Panc1 (cell line): ENCODE data around the gene EIPR1. TPM values are rescaled to one million over a fixed set of nuclear protein-coding genes. Genes with fewer than 3 reads are reported as not detected.

Source experiments
- ATAC-seq: fragments of 200-7000 bp; cut with Tn5 transposase; 2 replicates; pipeline ENCODE4 v1.9.1; 2020; ENCODE audit warnings: mild to moderate bottlenecking, moderate library complexity
- BruUV-seq: library from RNA; stranded (reverse); fragments of 400-500 nt; replicated peaks from 2 replicates; lab custom pipeline; 2021; lab: Mats Ljungman, UMichigan
- CTCF ChIA-PET: fragments of 300-600 bp; sonication (Branson Sonifier 250); formaldehyde crosslinking; loops from one replicate; lab custom pipeline; 2022; ENCODE audit warnings: antibody characterized with exemption; lab: Charles Lee
- POLR2A ChIA-PET: fragments of 300-600 bp; sonication (Branson Sonifier 250); formaldehyde crosslinking; loops from one replicate; lab custom pipeline; 2022; ENCODE audit warnings: antibody characterized with exemption; lab: Charles Lee
- DNase-seq: peaks from one replicate; pipeline ENCODE4 v3.0.0-alpha.2; 2010; ENCODE audit warnings: low read depth, low spot score
- H3K27ac ChIP-seq: 2 replicates; pipeline ENCODE4 v1.5.1; 2011; ENCODE audit warnings: mild to moderate bottlenecking, low read length, inconsistent platforms
- H3K27me3 ChIP-seq: fragments of 200-500 bp; sonication (Bioruptor generic); 2 replicates; pipeline ENCODE4 v1.6.0; 2014; ENCODE audit warnings: low read length, inconsistent platforms; ENCODE audit not compliant: control insufficient read depth, insufficient read depth
- H3K36me3 ChIP-seq: fragments of 200-500 bp; sonication (Bioruptor generic); 2 replicates; pipeline ENCODE4 v1.5.1; 2014; ENCODE audit warnings: inconsistent platforms, mild to moderate bottlenecking, low read length, moderate library complexity; ENCODE audit not compliant: control insufficient read depth, insufficient read depth
- H3K4me1 ChIP-seq: 2 replicates; pipeline ENCODE4 v1.5.1; 2011; ENCODE audit warnings: inconsistent platforms, mild to moderate bottlenecking, low read length, moderate library complexity; ENCODE audit not compliant: control insufficient read depth, insufficient read depth
- H3K4me3 ChIP-seq, 2 experiments: 2 replicates each; pipeline ENCODE4 v1.5.1; 2011 to 2012; ENCODE audit warnings: low read depth in 2 of 2, low read length in 2 of 2, mild to moderate bottlenecking in 2 of 2, inconsistent platforms in 1 of 2, moderate library complexity in 1 of 2
- H3K9me3 ChIP-seq: fragments of 200-500 bp; sonication (Bioruptor generic); 2 replicates; pipeline ENCODE4 v1.5.1; 2014; ENCODE audit warnings: low read depth, mild to moderate bottlenecking, inconsistent platforms, low read length, moderate library complexity; ENCODE audit not compliant: control insufficient read depth, insufficient read depth
- CTCF ChIP-seq: fragments of 450-650 bp; IDR thresholded peaks from 2 replicates; pipeline ENCODE4 v1.5.1; 2017; ENCODE audit warnings: mild to moderate bottlenecking
- POLR2AphosphoS5 ChIP-seq: IDR thresholded peaks from 2 replicates; pipeline ENCODE4 v1.6.1; 2012; ENCODE audit warnings: mild to moderate bottlenecking, low read depth, low read length, moderate library complexity
- REST ChIP-seq, 2 experiments: IDR thresholded peaks; 2 replicates each; pipeline ENCODE4 v1.6.1; 2011 to 2012; ENCODE audit warnings: low read depth in 2 of 2, control low read depth in 1 of 2, low read length in 1 of 2, mild to moderate bottlenecking in 1 of 2, moderate library complexity in 1 of 2; ENCODE audit not compliant: insufficient read depth in 1 of 2
- SIN3A ChIP-seq: IDR thresholded peaks from 2 replicates; pipeline ENCODE4 v1.6.1; 2012; ENCODE audit warnings: low read depth, mild to moderate bottlenecking, low read length, moderate library complexity, borderline replicate concordance; ENCODE audit not compliant: insufficient read depth
- TCF7L2 ChIP-seq: IDR thresholded peaks from 2 replicates; pipeline ENCODE4 v1.6.1; 2011; ENCODE audit warnings: mild to moderate bottlenecking, low read depth, low read length, inconsistent platforms
- in situ Hi-C: cut with HindIII; loops from 2 replicates; pipeline ENCODE4 v1.10.0; 2016; ENCODE audit warnings: low sequenced_read_pairs, low pct_unique_long_range_greater_than_20kb
- intact Hi-C: fragments of 100-400 bp; cut with micrococcal nuclease; formaldehyde crosslinking; loops from one replicate; pipeline ENCODE4 v1.10.0; 2022; ENCODE audit not compliant: unreplicated experiment
- total RNA-seq: library from RNA; stranded (reverse); gene quantifications from one replicate; pipeline ENCODE4 v1.2.1, GENCODE V29; 2021; ENCODE audit not compliant: unreplicated experiment

EIPR1 gene
- total RNA-seq, 1 experiment from 2014 or later = 26.7 TPM

- Histone ChIP-seq H3K9me3 (no peaks in the 10 kb centered on the region), H3K27me3 (no peaks in the 10 kb centered on the region), H3K27ac (no peak overlapping the region), H3K36me3 (no peaks in the 10 kb centered on the region), H3K4me1 (no peaks in the 10 kb centered on the region), H3K4me3 (no peak overlapping the region)
- TF ChIP-seq TCF7L2 = no peak
- no peak for TF ChIP-seq POLR2AphosphoS5
- TF ChIP-seq SIN3A = no peak
- TF ChIP-seq REST (IDR thresholded peaks at IDR 0.05; ENCODE audit: insufficient read depth in 1 of 2, low read depth in 2 of 2, low read length in 1 of 2) = no peak
- no peak for TF ChIP-seq CTCF
- no TSS peak for BruUV-seq
- ChIA-PET POLR2A (no interaction called here), CTCF (no interaction called here)
- DNase-seq (no peak), ATAC-seq (no peak)
- intact Hi-C loops (no loop called here), in situ Hi-C loops (no loop called here)
Observed at GRCh38 chr2:3147651-3148530, 229.7 kb downstream of the EIPR1 start.

GRCh38 chr2:3146772-3147650, 230.6 kb downstream of the EIPR1 start:
- DNase-seq (no peak), ATAC-seq (no peak)
- CTCF ChIA-PET = no interaction called here
- no peak overlapping the region for H3K27ac ChIP-seq
- BruUV-seq = no TSS peak
- in situ Hi-C loops (no loop called here), intact Hi-C loops (no loop called here)
- POLR2A ChIA-PET = no interaction called here
- no peaks in the 10 kb centered on the region for H3K4me1 ChIP-seq
- TF ChIP-seq CTCF (no peak), POLR2AphosphoS5 (no peak), SIN3A (no peak), TCF7L2 (no peak), REST (IDR thresholded peaks at IDR 0.05; ENCODE audit: insufficient read depth in 1 of 2, low read depth in 2 of 2, low read length in 1 of 2) (no peak)
- H3K9me3 ChIP-seq = no peaks in the 10 kb centered on the region
- no peaks in the 10 kb centered on the region for H3K36me3 ChIP-seq
- no peaks in the 10 kb centered on the region for H3K27me3 ChIP-seq
- H3K4me3 ChIP-seq = no peak overlapping the region
